NCI-H748 treated with DMSO at 0.1 percent for 48 hours (cell line): Measurements from ENCODE around the gene ONECUT3.

Source experiments
- DNase-seq: peaks from one replicate; lab custom pipeline; 2025; lab: John Stamatoyannopoulos, UW

The ONECUT3 gene

GRCh38 chr19:1814833-1815604, 61.7 kb downstream of the ONECUT3 start:
- no peak for DNase-seq

DNA sequence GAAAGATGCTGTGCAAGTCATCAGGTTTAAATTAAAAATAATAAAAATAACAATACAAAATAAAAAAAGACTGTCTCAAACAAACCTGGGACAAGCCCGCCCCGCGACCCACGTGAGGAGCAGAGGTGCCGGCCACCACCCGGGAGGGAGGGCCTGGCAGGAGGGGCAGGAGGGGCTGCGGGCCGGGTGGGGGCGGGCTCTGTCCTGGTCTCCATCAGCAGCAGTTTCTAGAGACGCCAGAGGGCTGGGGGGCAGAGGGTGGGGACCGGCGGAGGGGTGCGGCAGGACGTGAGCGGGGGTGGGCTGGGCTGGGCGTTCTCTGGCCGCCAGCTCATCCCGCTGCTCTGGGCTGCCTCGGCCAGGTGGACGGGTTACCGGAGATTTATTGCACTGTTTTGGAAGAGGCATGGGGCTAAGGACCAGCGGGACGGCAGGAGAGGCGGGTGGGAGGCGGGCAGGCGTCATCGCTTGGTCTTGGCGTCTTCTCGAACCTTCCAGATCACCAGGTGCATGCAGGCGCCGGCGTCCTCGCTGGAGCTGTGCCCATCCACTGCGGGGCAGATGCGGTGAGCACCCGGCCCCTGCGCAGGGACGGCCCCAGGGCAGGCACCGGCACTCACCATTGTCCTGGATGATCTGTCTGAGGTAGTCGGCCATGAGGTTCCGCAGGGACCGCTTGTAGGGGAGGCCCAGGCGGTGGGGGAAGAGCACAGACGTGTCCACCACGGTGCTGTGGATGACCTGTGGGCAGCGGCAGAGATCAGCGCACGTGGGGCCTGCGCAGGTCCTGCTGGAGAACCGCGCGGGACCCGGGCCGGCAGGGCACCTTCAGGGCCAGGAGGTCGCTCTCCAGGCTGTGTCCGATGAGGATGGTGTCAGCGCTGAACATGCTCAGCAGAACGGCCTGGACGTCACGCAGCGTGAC, 62.6 kb downstream of the ONECUT3 start:
- DNase-seq = no peak

DNA sequence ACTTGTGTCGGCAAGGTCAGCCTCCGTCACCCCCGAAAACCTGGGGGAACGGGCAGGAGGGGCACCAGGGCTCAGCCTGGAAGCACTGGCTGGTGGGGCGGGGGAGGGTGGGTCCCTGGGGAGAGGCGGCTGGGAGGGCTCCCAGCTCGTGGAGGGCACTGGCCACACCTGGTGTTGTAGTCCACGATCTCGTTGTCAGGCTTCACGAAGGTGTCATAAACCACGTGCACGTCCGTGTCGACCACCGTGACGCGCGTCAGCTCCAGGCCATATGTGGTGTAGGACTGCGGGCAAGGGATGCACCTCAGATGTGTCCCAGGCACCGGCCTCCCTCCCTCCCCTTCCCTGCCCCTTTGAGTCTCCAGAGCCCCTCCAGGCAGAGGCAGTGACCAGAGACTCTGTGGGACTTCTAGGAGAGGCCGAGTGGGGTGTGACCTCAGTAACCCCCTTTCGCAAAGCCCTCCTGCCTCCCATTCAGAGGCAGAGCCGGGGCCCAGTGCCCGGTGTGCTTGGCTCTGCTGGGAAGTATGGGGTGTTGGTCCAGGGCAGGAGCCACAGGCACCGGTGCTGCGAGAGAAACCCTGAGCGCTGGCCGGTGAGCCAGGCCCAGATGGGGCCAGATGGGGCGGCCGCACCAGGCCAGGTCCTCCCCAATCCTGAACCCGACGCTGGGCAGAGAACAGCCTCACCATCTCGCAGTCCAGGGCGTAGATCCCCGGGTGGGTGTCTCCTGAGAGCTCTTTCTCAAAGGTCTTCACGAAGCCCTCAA, 63.4 kb downstream of the ONECUT3 start:
- no peak for DNase-seq

GRCh38 chr19:1817553-1818179, 64.4 kb downstream of the ONECUT3 start:
- DNase-seq = no peak

DNA sequence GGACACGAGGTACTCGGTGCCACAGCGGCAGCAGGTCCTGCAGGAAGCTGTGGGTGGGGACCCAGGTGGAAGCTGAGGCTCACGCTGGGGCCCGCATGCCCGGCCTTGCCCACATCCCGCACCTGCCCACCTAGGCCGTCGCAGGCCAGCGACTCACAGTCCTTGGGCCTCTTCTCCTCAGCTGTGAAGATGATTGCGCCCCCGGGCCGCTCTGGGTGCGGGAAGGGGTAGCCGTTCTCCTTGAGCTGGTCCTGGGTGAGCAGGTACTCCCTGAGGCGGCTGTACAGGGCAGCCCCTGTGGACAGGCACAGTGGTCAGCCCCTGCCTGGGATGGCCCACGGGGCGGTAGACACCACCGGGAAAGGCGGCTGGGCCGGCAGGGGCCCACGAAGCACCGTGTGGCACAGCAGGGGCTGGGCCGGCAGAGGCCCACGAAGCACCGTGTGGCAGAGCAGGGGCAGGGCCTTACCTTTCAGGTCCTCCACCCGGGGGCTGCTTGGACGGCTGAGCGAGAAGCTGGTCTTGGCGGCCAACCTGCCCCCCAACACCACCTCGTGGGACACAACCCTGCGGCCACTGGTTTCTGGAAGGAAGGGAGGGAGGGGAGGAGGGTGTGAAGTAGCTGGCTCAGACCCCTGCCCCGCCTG, 65.4 kb downstream of the ONECUT3 start:
- no peak for DNase-seq

DNA sequence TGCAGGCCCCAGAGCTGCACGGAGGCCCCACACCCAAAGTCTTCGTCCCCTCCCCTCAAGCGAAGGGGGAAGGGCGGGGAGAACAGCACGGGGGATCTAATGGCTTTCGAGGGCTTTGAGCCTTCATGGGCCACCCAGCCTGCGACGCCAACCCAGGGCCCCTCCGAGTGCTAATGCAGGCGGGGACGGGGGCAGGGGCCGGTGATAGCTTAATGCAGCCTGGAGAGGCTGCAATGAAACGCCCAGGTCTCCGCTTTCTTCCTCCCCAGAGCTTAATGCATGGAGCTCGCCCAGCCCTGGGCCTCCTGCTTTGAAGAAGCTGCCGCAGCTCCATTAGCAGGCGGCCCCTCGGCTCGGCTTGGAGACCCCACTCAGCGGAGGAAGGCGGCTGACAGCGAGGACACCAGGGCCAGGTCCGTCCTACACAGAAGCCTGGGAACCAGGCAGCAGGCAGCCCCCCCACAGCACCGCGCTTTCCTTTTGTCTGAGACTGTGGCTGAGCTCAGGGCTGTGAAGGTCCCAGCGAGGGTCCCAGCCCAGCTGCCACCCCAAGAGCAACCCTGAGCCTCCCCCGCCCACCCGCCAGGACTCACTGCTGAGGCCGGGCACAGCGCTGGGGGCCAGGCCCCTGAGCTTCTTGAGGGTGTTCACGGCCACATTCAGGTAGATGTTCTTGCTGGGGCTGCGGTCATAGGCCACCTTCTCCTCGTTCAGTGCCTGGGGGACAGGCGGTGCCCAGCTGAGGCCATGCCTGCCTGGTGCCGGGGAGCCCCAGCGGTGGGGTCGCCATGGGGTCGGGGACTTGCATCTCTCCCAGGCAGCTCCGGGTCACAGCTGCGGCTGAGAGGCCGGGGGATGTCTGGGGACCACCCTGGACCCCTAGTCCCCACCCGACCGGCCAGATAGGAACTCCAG, 66.3 kb downstream of the ONECUT3 start:
- DNase-seq = no peak

DNA sequence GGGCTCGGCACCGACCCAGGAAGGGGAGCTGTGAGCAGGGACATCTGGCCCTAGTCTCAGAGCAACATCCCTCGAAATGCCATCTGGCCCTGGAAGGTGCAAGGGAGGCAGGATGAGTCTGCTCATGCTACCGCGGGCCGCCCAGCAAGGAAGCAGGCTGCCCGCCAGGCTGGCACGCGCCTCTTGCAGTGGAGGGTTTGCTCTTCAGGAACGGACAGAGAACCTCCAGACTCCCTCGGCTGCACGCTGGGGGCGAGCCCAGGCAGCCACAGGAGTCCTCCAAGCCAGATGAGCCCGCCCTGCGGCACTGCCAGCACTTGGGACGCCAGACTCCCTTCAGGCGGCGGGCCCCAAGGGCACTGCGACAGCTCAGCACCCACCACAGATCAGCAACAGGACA, 68.9 kb downstream of the ONECUT3 start:
- DNase-seq = no peak

DNA sequence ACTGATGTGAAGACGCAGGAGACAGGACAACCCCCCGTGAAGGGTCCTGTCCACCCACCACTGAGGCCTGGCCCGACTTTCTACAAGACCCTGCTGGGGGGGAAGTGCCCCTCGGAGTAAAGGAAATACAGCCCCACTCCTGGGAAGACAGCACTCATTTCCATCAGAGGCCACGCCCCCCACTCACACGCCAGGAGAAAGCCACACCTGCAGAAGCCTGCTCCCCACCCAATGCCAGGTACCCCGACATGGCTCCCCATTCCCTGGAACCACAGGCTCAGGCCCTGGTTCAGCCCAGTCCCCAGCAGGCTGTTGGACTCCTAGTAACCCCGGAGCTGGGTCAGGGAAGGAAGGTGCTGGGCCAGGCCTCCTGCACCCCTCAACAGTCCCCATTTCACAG, 69.7 kb downstream of the ONECUT3 start:
- no peak for DNase-seq

GRCh38 chr19:1823539-1824251, 70.4 kb downstream of the ONECUT3 start:
- no peak for DNase-seq

GRCh38 chr19:1824252-1824622, 70.9 kb downstream of the ONECUT3 start:
- DNase-seq = no peak

GRCh38 chr19:1825909-1826556, 72.7 kb downstream of the ONECUT3 start:
- peak; percentile 1 for DNase-seq

DNA sequence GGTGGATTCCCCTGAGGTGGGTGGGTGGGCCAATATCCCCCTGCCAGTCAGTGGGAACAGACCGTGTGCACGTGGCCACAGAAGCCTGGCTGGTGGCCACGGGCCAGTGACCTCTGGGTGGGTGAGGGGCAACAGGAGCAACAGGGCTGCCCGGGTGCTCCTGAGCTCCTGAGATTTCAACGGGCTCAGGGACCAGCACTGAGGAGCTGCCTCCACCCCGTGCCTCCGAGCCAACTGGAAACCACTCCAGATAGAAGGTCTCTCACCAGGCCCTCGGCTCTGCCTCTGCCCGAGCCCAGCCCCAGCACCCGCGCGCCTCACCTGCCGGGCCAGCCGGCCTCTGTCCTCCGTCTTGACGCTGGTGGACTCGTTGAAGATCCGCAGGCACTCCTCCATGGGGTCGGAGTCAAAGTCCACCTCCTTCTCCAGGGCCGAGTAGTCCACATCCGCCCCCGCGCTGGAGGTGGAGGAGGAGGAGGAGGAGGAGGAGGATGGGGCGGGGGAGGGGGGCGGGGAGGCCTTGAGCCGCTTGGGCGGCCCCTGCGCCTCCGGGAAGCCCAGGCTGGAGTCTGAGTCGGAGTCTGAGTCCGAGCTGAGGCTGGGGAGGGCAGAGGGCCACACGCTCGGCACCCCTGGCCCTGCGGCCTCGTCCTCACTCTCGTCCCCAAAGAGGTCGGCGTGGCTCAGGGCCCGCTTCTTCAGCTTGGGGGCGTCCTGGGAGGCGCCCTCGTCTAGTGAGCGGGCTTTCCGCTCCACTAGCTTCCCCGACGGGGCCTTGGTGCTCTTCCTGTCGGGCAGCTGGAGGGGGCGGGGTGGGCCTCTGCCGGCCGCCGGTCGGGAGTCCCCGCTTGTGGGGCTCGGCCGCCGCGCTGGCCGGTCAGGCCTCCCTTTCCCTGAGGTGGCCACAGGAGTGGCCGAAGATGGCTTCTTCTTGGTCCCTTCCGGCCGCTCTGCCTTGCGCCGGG, 73.5 kb downstream of the ONECUT3 start:
- DNase-seq = no peak

DNA sequence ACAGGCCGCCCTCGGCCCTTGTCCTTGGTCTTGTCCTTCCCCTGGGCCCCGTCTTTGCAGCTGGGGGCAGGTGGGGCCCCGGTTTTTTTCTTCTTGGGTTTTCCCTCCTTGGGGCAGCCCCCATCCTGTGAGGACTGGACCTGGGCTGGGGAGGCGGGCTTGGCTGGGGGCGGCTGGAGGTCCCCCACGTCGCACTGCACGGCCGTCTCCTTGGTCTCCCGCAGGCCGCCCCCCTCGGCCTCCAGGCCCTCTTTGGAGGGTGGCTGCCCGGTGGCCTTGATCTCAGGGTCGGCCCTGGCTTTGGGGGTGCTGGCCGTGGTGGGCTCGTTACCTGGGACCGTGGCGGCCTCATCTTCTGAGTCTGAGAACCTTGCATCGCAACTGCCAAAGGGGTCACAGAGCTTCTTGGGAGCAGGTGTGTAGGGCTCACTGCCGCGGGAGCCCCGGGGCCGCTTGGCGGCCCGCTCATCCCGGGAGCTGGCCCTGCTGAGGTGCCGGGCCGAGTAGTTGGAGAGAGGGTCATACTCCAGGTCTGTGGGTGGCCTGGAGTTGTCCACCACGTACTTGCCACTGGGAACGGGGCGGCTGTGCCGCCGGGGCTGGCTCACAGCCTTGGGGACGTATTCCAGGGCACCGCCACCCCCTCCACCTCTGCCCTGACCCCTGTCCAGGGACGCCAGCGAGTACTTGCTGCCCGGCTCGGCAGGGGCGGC, 74.4 kb downstream of the ONECUT3 start:
- no peak for DNase-seq

DNA sequence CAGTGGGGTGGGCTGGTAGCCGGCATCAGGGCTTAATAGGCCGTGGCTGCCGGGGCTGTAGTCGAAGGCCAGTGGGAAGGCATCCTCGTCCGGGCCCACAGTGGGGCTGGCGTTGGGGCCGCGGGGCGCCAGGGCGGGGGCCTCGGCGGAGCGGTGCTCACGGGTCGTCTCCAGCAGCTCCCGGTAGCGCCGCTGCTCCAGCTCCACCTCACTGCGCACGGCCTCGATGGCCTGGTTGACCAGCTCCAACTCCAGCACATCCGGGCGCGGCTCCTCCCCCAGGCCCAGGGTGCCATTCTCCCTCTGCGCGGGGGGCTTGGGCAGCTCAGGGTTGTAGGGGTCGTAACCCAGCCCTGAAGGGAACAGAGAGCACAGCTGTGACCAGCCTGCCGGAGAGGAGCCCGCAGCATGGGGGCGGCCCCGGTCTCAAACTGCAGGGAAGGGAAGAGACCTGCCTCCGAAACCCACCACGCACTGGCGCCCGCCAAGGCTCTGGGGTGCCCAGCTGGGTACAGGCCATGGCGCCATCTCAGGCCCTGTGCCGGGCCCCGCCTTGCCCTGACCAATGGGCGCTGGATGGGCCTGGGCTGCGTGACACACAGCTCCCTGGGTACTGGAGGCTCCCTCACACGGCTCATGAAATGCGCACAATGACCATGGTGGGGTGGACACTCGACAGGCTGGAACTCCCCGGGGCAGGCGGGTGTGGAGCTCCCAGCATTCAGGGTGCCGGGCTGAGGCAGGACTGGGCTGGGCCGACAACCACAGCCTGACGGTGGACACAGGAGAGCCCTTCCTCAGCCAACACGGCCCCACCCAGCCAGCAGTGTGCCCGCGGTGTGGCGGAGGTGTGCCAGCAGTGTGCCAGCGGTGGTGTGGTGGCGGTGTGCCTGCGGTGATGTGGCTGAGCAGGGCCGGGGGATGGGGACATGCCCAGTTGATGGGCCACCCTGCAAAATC, 75.3 kb downstream of the ONECUT3 start:
- DNase-seq = no peak

DNA sequence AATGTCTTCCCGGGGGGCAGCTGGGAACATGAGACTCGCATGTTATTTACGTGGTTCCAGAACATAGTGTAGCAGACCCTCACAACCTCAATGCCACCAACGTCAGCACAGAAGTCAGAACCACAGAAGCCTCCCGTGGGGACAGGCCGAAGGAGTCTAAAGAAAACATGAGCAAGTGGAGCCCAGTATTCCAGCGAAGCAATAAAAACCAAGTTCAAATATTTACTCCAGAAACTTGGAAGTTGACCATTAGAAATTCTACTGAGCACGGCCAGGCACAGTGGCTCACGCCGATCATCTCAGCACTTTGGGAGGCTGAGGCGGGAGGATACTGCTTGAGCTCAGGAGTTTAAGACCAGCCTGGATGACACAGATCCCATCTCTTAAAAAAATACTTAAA, 76.7 kb downstream of the ONECUT3 start:
- no peak for DNase-seq

DNA sequence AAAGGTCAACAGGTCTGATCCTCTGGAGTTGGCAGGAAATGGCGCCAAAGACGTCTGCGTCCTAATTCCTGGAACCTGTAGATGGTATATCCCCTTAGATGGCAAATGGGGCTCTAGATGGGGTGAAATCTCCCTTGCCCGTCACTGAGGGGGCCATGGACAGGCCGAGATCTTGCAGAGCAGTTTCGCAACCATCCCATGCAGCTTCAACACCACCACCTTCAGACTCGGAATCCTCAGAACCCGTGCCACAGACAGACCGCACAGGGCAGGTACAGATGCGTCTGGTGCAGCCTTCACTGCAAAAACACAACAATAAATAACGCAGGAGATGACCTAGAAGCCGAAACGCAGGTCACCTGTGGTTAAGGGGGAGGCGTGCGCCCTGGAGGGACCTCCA, 77.3 kb downstream of the ONECUT3 start:
- DNase-seq = no peak
